Measurements from ENCODE around the gene MEGF11.
"Not testable (repeated sequence)": the region's sequence is repeated elsewhere in the genome, so short reads cannot be mapped to it uniquely, and the experiment has no call there.

Gene MEGF11

GRCh38 chr15:66249605-66250174 is 3.9 kb downstream of the MEGF11 start:
- TF ChIP-seq, protein P1, sequence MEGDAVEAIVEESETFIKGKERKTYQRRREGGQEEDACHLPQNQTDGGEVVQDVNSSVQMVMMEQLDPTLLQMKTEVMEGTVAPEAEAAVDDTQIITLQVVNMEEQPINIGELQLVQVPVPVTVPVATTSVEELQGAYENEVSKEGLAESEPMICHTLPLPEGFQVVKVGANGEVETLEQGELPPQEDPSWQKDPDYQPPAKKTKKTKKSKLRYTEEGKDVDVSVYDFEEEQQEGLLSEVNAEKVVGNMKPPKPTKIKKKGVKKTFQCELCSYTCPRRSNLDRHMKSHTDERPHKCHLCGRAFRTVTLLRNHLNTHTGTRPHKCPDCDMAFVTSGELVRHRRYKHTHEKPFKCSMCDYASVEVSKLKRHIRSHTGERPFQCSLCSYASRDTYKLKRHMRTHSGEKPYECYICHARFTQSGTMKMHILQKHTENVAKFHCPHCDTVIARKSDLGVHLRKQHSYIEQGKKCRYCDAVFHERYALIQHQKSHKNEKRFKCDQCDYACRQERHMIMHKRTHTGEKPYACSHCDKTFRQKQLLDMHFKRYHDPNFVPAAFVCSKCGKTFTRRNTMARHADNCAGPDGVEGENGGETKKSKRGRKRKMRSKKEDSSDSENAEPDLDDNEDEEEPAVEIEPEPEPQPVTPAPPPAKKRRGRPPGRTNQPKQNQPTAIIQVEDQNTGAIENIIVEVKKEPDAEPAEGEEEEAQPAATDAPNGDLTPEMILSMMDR (IDR thresholded peaks at IDR 0.05), result no peak
- Histone ChIP-seq H3K4me1 (no peaks in the 10 kb centered on the region), H3K79me2 (no peaks in the 10 kb centered on the region), H3K36me3 (ENCODE audit: control insufficient read depth, insufficient read depth, low read length) (no peaks in the 10 kb centered on the region), H3K9me3 (ENCODE audit: control insufficient read depth, low read length) (no peaks in the 10 kb centered on the region), H3K4me3 (ENCODE audit: low read depth, low read length) (no peak overlapping the region), H3K27me3 (ENCODE audit: control insufficient read depth, insufficient read depth, low read length) (no peaks in the 10 kb centered on the region), H2AFZ (no peak overlapping the region), H3K9ac (no peak overlapping the region), H3K4me2 (ENCODE audit: low read length) (no peak overlapping the region), H3K27ac (no peak overlapping the region)

GRCh38 chr15:66246937-66247336 is 6.6 kb downstream of the MEGF11 start:
- H3K36me3 ChIP-seq (ENCODE audit: control insufficient read depth, insufficient read depth, low read length), result no peaks in the 10 kb centered on the region
- no peaks in the 10 kb centered on the region for H3K27me3 ChIP-seq (ENCODE audit: control insufficient read depth, insufficient read depth, low read length)
- no peak overlapping the region for H3K4me2 ChIP-seq (ENCODE audit: low read length)
- no peak overlapping the region for H3K9ac ChIP-seq
- H3K4me1 ChIP-seq, result no peaks in the 10 kb centered on the region
- no peak overlapping the region for H3K4me3 ChIP-seq (ENCODE audit: low read depth, low read length)
- no peaks in the 10 kb centered on the region for H3K79me2 ChIP-seq
- TF ChIP-seq, protein P1 (IDR thresholded peaks at IDR 0.05), result no peak
- no peak overlapping the region for H2AFZ ChIP-seq
- no peak overlapping the region for H3K27ac ChIP-seq
- no peaks in the 10 kb centered on the region for H3K9me3 ChIP-seq (ENCODE audit: control insufficient read depth, low read length)

DNA sequence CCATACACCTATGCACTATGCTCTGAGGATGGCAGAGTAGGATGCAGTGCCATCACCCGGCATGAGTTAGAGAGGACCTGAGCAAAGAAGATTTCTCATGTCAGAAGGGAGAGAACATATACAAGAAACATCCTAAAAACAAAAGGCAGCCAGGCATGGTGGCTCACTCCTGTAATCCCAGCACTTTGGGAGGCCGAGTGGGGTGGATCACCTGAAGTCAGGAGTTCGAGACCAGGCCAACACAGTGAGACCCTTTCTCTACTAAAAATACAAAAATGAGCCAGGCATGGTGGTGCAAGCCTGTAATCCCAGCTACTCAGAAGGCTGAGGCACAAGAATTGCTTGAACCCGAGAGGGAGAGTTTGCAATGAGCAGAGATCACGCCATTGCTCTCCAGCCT is 7.7 kb downstream of the MEGF11 start:
- H3K4me3 ChIP-seq (ENCODE audit: low read depth, low read length); H3K9ac ChIP-seq; H3K79me2 ChIP-seq; H3K27me3 ChIP-seq (ENCODE audit: control insufficient read depth, insufficient read depth, low read length); H3K27ac ChIP-seq; H3K36me3 ChIP-seq (ENCODE audit: control insufficient read depth, insufficient read depth, low read length); H2AFZ ChIP-seq; H3K4me2 ChIP-seq (ENCODE audit: low read length); H3K9me3 ChIP-seq (ENCODE audit: control insufficient read depth, low read length); H3K4me1 ChIP-seq: not testable (repeated sequence)

GRCh38 chr15:66241908-66242285 is 11.7 kb downstream of the MEGF11 start:
- no peaks in the 10 kb centered on the region for H3K4me1 ChIP-seq
- no peaks in the 10 kb centered on the region for H3K9me3 ChIP-seq (ENCODE audit: control insufficient read depth, low read length)
- H3K4me3 ChIP-seq (ENCODE audit: low read depth, low read length), result no peak overlapping the region
- H3K27ac ChIP-seq, result no peak overlapping the region
- H3K4me2 ChIP-seq (ENCODE audit: low read length), result no peak overlapping the region
- no peaks in the 10 kb centered on the region for H3K36me3 ChIP-seq (ENCODE audit: control insufficient read depth, insufficient read depth, low read length)
- no peak overlapping the region for H2AFZ ChIP-seq
- H3K79me2 ChIP-seq, result no peaks in the 10 kb centered on the region
- TF ChIP-seq, protein P1 (IDR thresholded peaks at IDR 0.05), result no peak
- H3K9ac ChIP-seq, result no peak overlapping the region
- no peaks in the 10 kb centered on the region for H3K27me3 ChIP-seq (ENCODE audit: control insufficient read depth, insufficient read depth, low read length)

DNA sequence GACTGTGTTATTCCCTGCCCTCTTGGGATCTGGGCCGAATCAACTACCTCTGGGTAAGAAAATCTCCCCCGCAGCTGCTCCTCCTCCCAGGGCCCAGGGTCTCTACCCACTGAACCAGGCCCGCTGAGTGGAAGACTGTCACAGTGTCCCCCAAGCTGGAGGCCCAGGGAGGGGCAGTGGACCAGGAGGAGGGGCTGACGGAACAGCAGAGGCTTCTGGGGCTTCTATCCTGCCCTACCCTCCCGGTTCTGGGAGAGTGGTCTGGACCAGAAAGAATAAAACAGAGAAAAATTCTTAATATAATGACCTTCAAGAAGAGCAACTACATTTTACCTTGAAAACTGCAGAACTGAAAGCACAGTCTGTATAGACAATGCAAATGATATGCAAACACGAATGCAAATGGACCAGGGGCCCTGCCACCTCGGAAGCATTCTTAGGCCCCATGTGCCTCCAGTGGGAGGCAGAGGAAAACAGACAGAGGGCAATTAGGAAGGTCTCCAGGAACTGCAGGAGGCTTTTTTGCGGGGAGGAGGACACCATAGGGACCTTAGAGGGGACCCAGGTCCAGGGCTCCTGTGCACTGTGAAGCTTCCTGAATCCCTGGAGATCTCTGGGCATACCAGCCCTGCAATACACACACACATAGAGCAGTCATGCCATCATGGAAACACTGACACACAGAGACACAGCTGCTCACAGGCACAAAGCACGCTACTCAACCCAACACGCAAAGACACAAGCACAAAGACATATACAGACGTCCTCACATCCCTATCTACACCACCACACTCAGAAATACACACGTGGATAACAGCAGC is 12.3 kb downstream of the MEGF11 start:
- no peaks in the 10 kb centered on the region for H3K36me3 ChIP-seq (ENCODE audit: control insufficient read depth, insufficient read depth, low read length)
- H3K27ac ChIP-seq, result no peak overlapping the region
- no peak overlapping the region for H3K4me2 ChIP-seq (ENCODE audit: low read length)
- no peak overlapping the region for H3K9ac ChIP-seq
- no peaks in the 10 kb centered on the region for H3K27me3 ChIP-seq (ENCODE audit: control insufficient read depth, insufficient read depth, low read length)
- H3K4me3 ChIP-seq (ENCODE audit: low read depth, low read length), result no peak overlapping the region
- H2AFZ ChIP-seq, result no peak overlapping the region
- no peaks in the 10 kb centered on the region for H3K9me3 ChIP-seq (ENCODE audit: control insufficient read depth, low read length)
- TF ChIP-seq, protein P1 (IDR thresholded peaks at IDR 0.05), result no peak
- no peaks in the 10 kb centered on the region for H3K4me1 ChIP-seq
- no peaks in the 10 kb centered on the region for H3K79me2 ChIP-seq

Measured in parathyroid adenoma (tissue), 2 donors.